ENCODE results near the gene KIFC3.
A peak's percentile ranks its signal among the peaks of the same experiment; 100 is the strongest.

KIFC3 gene

DNA sequence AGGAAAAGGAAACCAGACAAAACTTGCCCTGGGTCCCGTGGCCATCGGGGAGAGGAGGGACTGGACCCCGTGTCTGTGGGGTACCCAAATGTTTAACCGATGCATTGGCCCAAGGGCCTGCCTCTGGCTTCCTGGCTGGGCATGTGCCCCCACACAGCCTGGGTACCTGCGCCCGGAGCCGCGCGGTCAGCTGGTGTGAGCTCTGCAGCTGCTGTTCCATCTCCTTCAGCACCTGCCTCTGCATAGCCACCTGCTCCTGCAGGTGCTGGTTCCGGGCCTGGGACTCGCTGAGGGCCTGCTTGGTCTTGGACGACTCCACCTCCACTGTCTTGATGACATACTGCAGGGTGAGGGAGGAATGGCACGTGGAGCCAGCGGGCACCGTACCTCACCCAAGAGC is 31.9 kb downstream of the KIFC3 start:
- ChIA-PET POLR2A (ENCODE audit: low non-redundant PET) (no interaction called here), CTCF (interaction anchor here (1.0 kb wide), 1 partner anchor 59 kb away, joined by 5 read pairs; no protein-coding TSS in a partner anchor)
- no peak for DNase-seq (ENCODE audit: low spot score)
- TF ChIP-seq, protein P1, sequence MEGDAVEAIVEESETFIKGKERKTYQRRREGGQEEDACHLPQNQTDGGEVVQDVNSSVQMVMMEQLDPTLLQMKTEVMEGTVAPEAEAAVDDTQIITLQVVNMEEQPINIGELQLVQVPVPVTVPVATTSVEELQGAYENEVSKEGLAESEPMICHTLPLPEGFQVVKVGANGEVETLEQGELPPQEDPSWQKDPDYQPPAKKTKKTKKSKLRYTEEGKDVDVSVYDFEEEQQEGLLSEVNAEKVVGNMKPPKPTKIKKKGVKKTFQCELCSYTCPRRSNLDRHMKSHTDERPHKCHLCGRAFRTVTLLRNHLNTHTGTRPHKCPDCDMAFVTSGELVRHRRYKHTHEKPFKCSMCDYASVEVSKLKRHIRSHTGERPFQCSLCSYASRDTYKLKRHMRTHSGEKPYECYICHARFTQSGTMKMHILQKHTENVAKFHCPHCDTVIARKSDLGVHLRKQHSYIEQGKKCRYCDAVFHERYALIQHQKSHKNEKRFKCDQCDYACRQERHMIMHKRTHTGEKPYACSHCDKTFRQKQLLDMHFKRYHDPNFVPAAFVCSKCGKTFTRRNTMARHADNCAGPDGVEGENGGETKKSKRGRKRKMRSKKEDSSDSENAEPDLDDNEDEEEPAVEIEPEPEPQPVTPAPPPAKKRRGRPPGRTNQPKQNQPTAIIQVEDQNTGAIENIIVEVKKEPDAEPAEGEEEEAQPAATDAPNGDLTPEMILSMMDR (conservative IDR thresholded peaks at IDR 0.05; ENCODE audit: low read depth): no peak
- no peak overlapping the region for H3K27ac ChIP-seq

DNA sequence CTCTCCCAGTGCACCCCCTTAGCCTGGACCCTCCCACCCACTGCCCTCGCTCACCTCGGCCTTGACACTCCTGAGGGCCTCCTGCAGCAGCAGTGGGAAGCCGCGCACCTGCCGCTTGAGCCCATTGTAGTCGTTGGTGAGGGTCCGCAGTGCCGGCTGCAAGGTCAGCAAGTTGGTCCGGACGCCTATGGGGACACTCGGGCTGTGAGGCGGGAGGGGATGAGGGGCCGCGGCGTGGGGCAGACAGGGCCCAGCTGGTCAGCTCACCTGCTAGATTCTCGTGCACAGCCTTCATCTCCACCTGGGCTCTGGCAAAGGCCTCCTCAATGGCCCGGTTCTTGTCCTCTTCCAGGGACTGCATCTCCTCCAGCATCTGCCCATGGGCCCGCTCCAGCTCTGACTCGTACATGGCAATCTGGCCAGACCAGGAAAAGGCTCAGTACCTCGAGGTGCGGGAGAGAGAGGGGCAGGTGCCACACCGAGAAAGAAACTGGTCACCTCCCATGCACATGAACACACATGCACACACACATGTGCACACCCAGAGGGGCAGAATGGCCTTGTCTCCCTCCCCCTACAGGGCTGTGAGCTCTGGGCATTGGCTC is 32.6 kb downstream of the KIFC3 start:
- ChIA-PET CTCF (interaction anchor here (0.6 to 1.0 kb wide), 2 partner anchors 23 to 60 kb away, joined by 3 to 5 read pairs; no protein-coding TSS in a partner anchor), POLR2A (ENCODE audit: low non-redundant PET) (no interaction called here)
- no peak for DNase-seq (ENCODE audit: low spot score)
- no peak overlapping the region; the same call in 1 of the 2 replicates for H3K27ac ChIP-seq
- TF ChIP-seq, protein P1 (conservative IDR thresholded peaks at IDR 0.05; ENCODE audit: low read depth): no peak

DNA sequence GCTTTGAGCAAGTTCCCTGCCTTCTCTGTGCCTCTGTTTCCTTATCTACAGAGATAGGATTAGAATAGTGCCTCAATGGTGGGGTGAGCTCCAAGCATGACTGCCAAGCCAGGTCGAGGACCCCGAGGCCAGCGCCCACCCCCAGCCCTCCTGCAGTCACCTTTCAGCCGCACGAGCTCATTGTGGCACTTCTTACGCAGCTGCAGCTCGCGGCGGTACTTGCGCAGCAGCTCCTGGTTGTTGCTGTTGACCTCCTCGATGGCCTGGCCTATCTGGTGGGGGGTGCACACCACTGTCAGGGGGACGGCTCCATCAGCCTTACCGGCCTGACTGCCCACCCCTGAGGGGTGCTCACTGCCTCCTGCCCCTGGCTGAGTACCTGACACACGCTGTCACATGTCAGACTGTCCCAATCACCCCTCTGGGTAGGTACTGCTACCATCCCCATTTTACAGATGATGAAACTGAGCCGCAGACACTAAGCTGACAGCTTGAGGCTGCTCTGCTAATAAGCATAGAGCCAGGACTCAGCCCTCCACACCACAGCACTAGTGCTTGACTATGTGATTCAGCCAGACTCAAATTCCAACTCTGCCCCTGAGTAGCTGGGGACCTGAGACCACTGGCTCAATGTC is 35.5 kb downstream of the KIFC3 start:
- TF ChIP-seq, protein P1 (conservative IDR thresholded peaks at IDR 0.05; ENCODE audit: low read depth): no peak
- ChIA-PET POLR2A (ENCODE audit: low non-redundant PET) (no interaction called here), CTCF (interaction anchor here (0.7 kb wide), 2 partner anchors 12 to 26 kb away, joined by 3 to 4 read pairs; no protein-coding TSS in a partner anchor)
- peak overlapping the region; percentile 90 for H3K27ac ChIP-seq
- DNase-seq (ENCODE audit: low spot score): no peak

DNA sequence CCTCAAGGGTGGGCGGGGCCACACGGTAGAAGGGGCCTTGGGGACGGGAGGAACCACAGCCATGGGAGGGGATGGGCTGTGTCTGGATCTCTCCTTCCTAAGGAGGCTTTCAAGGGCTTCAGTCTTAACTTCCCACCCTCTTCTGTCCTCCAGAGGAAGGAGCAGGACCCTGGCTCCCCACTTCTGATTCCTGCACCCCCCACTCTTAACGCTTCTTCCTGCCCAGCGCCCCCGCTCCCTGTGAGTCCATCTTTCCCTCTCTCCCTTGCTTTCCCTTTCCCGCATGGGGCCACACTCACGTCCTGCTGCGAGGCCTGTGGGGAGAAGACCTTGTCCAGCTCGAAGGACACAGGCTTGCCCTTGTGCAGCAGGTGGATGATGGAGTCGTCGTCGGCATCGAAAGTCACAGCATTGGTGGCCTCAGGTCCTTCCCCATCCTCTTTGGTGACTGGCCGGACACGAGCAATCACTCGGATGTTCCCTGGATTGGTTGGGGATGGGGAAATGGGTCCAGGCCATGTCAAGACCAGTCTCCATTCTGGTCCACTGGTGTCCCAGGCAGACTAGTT is 37.0 kb downstream of the KIFC3 start:
- peak overlapping the region; percentile 90 for H3K27ac ChIP-seq
- ChIA-PET CTCF (interaction anchor here (0.6 to 1.0 kb wide), 2 partner anchors 9 to 236 kb away, joined by 3 to 4 read pairs; partner anchors contain the start of gene USB1), POLR2A (ENCODE audit: low non-redundant PET) (no interaction called here)
- DNase-seq (ENCODE audit: low spot score): no peak
- TF ChIP-seq, protein P1 (conservative IDR thresholded peaks at IDR 0.05; ENCODE audit: low read depth): no peak

DNA sequence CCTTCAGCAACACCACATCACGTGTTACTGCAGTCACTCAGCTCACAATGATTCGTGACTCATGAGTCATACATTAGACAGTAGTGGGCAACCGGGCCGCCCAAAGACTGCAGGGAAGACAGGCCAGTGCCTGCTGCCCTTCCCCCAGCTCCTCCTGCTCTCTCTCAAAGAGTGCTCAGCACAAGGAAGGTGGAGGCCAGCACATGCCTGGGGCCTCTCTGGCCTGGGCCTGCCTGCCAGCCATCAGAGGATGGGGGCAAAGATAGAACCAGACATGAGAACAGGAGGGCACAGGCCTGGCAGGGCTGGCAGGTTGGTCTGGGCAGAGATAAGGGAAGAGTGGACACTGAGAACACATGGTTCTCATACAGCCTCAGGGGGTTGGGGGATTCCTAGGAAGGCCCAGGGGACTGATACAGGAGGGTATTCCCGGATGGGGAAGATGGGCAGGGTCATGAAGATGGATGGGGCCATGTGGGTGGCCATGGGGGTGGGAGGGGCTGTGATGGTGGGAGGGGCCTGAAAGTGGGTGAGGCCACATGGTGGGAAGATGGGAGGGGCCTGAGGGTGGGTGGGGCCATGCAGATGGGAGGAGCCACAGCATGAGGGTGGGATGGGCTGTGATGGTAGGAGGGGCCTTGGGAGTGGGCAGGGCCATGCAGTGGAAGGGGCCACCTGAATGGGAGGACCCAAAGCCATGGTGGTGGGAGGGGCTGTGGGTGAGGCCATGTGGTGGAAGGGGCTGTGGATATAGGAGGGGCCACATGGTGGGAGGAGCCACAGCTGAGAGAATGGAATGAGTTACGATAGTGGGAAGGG is 37.7 kb downstream of the KIFC3 start:
- peak overlapping the region; percentile 90 for H3K27ac ChIP-seq
- ChIA-PET CTCF (no interaction called here), POLR2A (ENCODE audit: low non-redundant PET) (interaction anchor here (0.5 kb wide), 1 partner anchor 29 kb away, joined by 4 read pairs; no protein-coding TSS in a partner anchor)
- TF ChIP-seq, protein P1 (conservative IDR thresholded peaks at IDR 0.05; ENCODE audit: low read depth): no peak
- peak; percentile 92 for DNase-seq (ENCODE audit: low spot score)

DNA sequence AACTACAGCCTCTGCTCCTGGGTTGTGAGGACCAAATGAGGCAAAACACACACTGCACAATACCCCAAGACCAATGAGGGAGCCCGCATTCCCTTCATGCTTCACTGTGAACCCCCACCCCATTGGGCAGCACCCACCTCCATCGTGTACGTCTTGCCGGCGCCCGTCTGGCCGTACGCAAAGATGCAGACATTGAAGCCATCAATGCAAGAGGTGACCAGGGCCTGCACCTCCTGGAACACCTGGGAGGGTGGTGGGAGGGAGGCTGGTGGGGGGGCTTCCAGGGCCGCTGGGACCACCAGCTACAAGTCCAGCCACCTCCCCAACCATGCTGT is 38.3 kb downstream of the KIFC3 start:
- no peak for DNase-seq (ENCODE audit: low spot score)
- CTCF ChIA-PET: no interaction called here
- H3K27ac ChIP-seq: peak overlapping the region; percentile 90
- POLR2A ChIA-PET (ENCODE audit: low non-redundant PET): interaction anchor here (0.5 kb wide), 1 partner anchor 29 kb away, joined by 4 read pairs; no protein-coding TSS in a partner anchor
- TF ChIP-seq, protein P1 (conservative IDR thresholded peaks at IDR 0.05; ENCODE audit: low read depth): no peak
